Stimulated activated CD4-positive, alpha-beta T cell treated with anti-CD3 and anti-CD28 coated beads, Interleukin-12 subunit alpha, Interleukin-12 subunit beta, amount 100 ng/mL, for 4 hours (primary cell): ENCODE measurements around the gene MORC2.

Experiments used
- DNase-seq: peaks from one replicate; pipeline ENCODE4 v3.0.0-alpha.2; 2020

Gene MORC2

GRCh38 chr22:30948930-30949342, 19.6 kb downstream of the MORC2 start:
- DNase-seq, result no peak

GRCh38 chr22:30947816-30948454, 20.6 kb downstream of the MORC2 start:
- no peak for DNase-seq

GRCh38 chr22:30947173-30947815, 21.3 kb downstream of the MORC2 start:
- DNase-seq, result no peak

- no peak for DNase-seq
Measured at GRCh38 chr22:30946354-30946753, 22.2 kb downstream of the MORC2 start.

- no peak for DNase-seq
Measured at GRCh38 chr22:30945653-30946052, 22.9 kb downstream of the MORC2 start.

- DNase-seq, result no peak
Measured at GRCh38 chr22:30944986-30945385, 23.6 kb downstream of the MORC2 start.

GRCh38 chr22:30943368-30943767, 25.2 kb downstream of the MORC2 start:
- peak; percentile 19 for DNase-seq

GRCh38 chr22:30941363-30941740, 27.2 kb downstream of the MORC2 start:
- no peak for DNase-seq

GRCh38 chr22:30940685-30941362, 27.8 kb downstream of the MORC2 start:
- peak; percentile 39 for DNase-seq

- no peak for DNase-seq
Measured at GRCh38 chr22:30934053-30934452, 34.5 kb downstream of the MORC2 start.

- no peak for DNase-seq
Measured at GRCh38 chr22:30933457-30933856, 35.1 kb downstream of the MORC2 start.

- no peak for DNase-seq
Measured at GRCh38 chr22:30932661-30933060, 35.9 kb downstream of the MORC2 start.

GRCh38 chr22:30931541-30932300, 36.9 kb downstream of the MORC2 start:
- no peak for DNase-seq

GRCh38 chr22:30930228-30930627, 38.3 kb downstream of the MORC2 start:
- no peak for DNase-seq

GRCh38 chr22:30928401-30928800, 40.2 kb downstream of the MORC2 start:
- DNase-seq, result no peak

GRCh38 chr22:30927806-30928205, 40.8 kb downstream of the MORC2 start:
- DNase-seq, result no peak

- no peak for DNase-seq
Measured at GRCh38 chr22:30926706-30927105, 41.9 kb downstream of the MORC2 start.

GRCh38 chr22:30925667-30926066, 42.9 kb downstream of the MORC2 start:
- DNase-seq, result no peak

GRCh38 chr22:30923168-30923900, 45.2 kb downstream of the MORC2 start:
- DNase-seq, result no peak

- peak; percentile 79 for DNase-seq
Measured at GRCh38 chr22:30922151-30922611, 46.4 kb downstream of the MORC2 start.

- no peak for DNase-seq
Measured at GRCh38 chr22:30921108-30921507, 47.5 kb downstream of the MORC2 start.

GRCh38 chr22:30920407-30920806, 48.2 kb downstream of the MORC2 start:
- DNase-seq, result peak; percentile 88

- no peak for DNase-seq
Measured at GRCh38 chr22:30919973-30920372, 48.6 kb downstream of the MORC2 start.
